Heart left ventricle (tissue), 16 donors: ENCODE results near the gene GBGT1. TPM values are rescaled to one million over a fixed set of nuclear protein-coding genes. Genes with fewer than 3 reads are reported as not detected.
A peak's percentile ranks its signal among the peaks of the same experiment; 100 is the strongest.

Experiments
- ATAC-seq, 4 donors: fragments of 200-7000 bp; cut with Tn5 transposase; one replicate each; pipeline ENCODE4 v1.9.1; 2020 to 2022; ENCODE audit warnings: moderate library complexity in 4 of 4, mild to moderate bottlenecking in 3 of 4, moderate number of reproducible peaks in 1 of 4
- DNase-seq, 5 donors: peaks; one replicate each; pipeline ENCODE4 v3.0.0-alpha.2; 2020
- H3K27ac ChIP-seq, 12 donors: fragments of 200-600 bp; sonication (generic) in 4 of 12; one replicate each; pipeline versions ENCODE4 v1.5.0 to v1.8.0; 2016 to 2022; ENCODE audit warnings: mild to moderate bottlenecking in 2 of 12
- H3K27me3 ChIP-seq, 9 donors: fragments of 200-600 bp; sonication (generic) in 2 of 9; one replicate each; pipeline versions ENCODE4 v1.5.1 to v1.8.0; 2016 to 2022; ENCODE audit warnings: mild to moderate bottlenecking in 3 of 9
- H3K36me3 ChIP-seq, 9 donors: fragments of 200-600 bp; sonication (generic) in 2 of 9; one replicate each; pipeline versions ENCODE4 v1.5.0 to v1.8.0; 2018 to 2022; ENCODE audit warnings: mild to moderate bottlenecking in 2 of 9
- H3K4me1 ChIP-seq, 12 donors: fragments of 200-600 bp; sonication (generic) in 4 of 12; one replicate each; pipeline versions ENCODE4 v1.5.0 to v1.8.0; 2016 to 2022; ENCODE audit warnings: mild to moderate bottlenecking in 3 of 12
- H3K4me3 ChIP-seq, 12 donors: fragments of 200-600 bp; sonication (generic) in 4 of 12; one replicate each; pipeline versions ENCODE4 v1.5.0 to v1.8.0; 2017 to 2022; ENCODE audit warnings: mild to moderate bottlenecking in 9 of 12, moderate library complexity in 4 of 12
- H3K9me3 ChIP-seq, 12 donors: fragments of 200-600 bp; sonication (generic) in 4 of 12; one replicate each; pipeline versions ENCODE4 v1.5.0 to v1.8.0; 2016 to 2022; ENCODE audit warnings: mild to moderate bottlenecking in 1 of 12
- CTCF ChIP-seq, 12 donors: fragments of 200-600 bp; sonication (generic) in 4 of 12; IDR thresholded peaks; one replicate each; pipeline versions ENCODE4 v1.5.0 to v1.8.0; 2018 to 2022; ENCODE audit warnings: antibody characterized with exemption in 12 of 12, mild to moderate bottlenecking in 5 of 12
- POLR2A ChIP-seq, 2 donors: fragments of 450-650 bp; IDR thresholded peaks; one replicate each; pipeline ENCODE4 v1.6.1; 2017; ENCODE audit warnings: antibody characterized with exemption in 2 of 2, mild to moderate bottlenecking in 2 of 2, moderate library complexity in 2 of 2
- WGBS, 4 donors: extraction: QIAGEN DNeasy Blood & Tissue Kit in 2 of 4; methylation state at CpG; one replicate each; pipeline versions ENCODE4 v1.1.5 to v1.1.7; 2013 to 2018; 5-methylcytosine and 5-hydroxymethylcytosine counted together
- intact Hi-C, 10 donors: fragments of 100-400 bp; cut with DNase I; formaldehyde crosslinking; loops; one replicate each; pipeline versions ENCODE4 v1.11.1 to v1.14.2; 2022
- polyA plus RNA-seq, 2 donors: library from polyadenylated mRNA; stranded (reverse); fragments of 200-250 nt; gene quantifications; one replicate each; pipeline ENCODE4 v1.2.3, GENCODE V29; 2013
- total RNA-seq, 9 donors: library from RNA; depleted of rRNA in 2 of 9; stranded (reverse); fragments of >200 nt in 2 of 9; fragmentation: NEBNext Ultra II Directional in 3 of 9; extraction: Animal tissue kit (Norgen Biotek cat#: 25700) in 3 of 9; gene quantifications; one replicate each; pipeline versions ENCODE4 v1.1.0 to v1.2.4, GENCODE V29; 2016 to 2023
- donor health status: ischemic (EF 13 %, LVEDD 7.1; RV severe dilation, severe dysfunction).
- donor health status: healthy with polysubstance abuse.
- donor health status: DM: no; HTN: yes; CAD: no.
- donor health status: DM: no; HTN: no; CAD: no.
- donor health status: ischemic (EF 25% LVEDD 6.9; RV normal size, moderate dysfunction).
- donor health status: ischemic (EF 25% LVEDD 5.7; RV mildly dilated, moderate dysfunction).
- donor health status: healthy.
- donor health status: DM: yes; HTN: yes; CAD: no.
- donor health status: ischemic (EF 35%, LVEDD 5.7; RV mildly dilated, moderate dysfunction).
- donor health status: nonischemic (EF 11% LVEDD 7.7; RV severe dilation, severe dysfunction).
- donor health status: DM: yes; HTN: yes; CAD: no.
- donor health status: PGD.
- donor health status: ischemic (EF 29% LVEDD 5.4; RV normal size, mild dysfunction).
- donor health status: nonischemic (EF 23%, LVEDD 6.1; RV moderate dilation, normal function).

GBGT1 gene
- total and polyA plus RNA-seq, 11 donors: 4.6 to 22.5 (median 7.0) TPM

- TF ChIP-seq CTCF (IDR thresholded peaks at IDR 0.05) (no peak), POLR2A (IDR thresholded peaks at IDR 0.05) (no peak)
- Histone ChIP-seq H3K4me1 (peaks cover 25 to 83% (median 53%) of the 10 kb centered on the region in 12 donors), H3K27ac (peak overlapping the region; percentile 83 to 97 (median 92)), H3K36me3 (no peaks in the 10 kb centered on the region), H3K9me3 (no peaks in the 10 kb centered on the region), H3K4me3 (no peak overlapping the region), H3K27me3 (no peaks in the 10 kb centered on the region)
- intact Hi-C loops: loop anchor here in 1 of 10 donors (2.0 kb wide), 1 partner anchor 18 kb away; no protein-coding TSS in a partner anchor
- DNase-seq: no peak
- WGBS, 4 donors: 58 to 68% (median 65%) methylated on average over 11 of the region's 11 CpGs
- ATAC-seq: no peak
These were observed 29.1 kb downstream of the GBGT1 start for GRCh38 chr9:133134388-133135145.

- H3K4me3 ChIP-seq: peak overlapping the region in 1 of 12 donors; percentile 7
- peak; percentile 85 to 94 (median 90) for ATAC-seq
- no peaks in the 10 kb centered on the region for H3K27me3 ChIP-seq
- intact Hi-C loops: loop anchor here in 2 of 10 donors (1.0 to 2.0 kb wide), 2 partner anchors 17 to 20 kb away; no protein-coding TSS in a partner anchor
- no peaks in the 10 kb centered on the region for H3K36me3 ChIP-seq
- peak; percentile 88 to 95 (median 91) for DNase-seq
- TF ChIP-seq CTCF (IDR thresholded peaks at IDR 0.05) (no peak), POLR2A (IDR thresholded peaks at IDR 0.05) (peak in 1 of 2 donors; percentile 52)
- H3K4me1 ChIP-seq: peaks cover 25 to 85% (median 57%) of the 10 kb centered on the region in 12 donors
- no peaks in the 10 kb centered on the region for H3K9me3 ChIP-seq
- WGBS, 4 donors: 15 to 21% (median 18%) methylated on average over 9 to 21 of the region's 21 CpGs
- peak overlapping the region; percentile 83 to 97 (median 92) for H3K27ac ChIP-seq
These were observed 29.9 kb downstream of the GBGT1 start for GRCh38 chr9:133133681-133134387.

DNA sequence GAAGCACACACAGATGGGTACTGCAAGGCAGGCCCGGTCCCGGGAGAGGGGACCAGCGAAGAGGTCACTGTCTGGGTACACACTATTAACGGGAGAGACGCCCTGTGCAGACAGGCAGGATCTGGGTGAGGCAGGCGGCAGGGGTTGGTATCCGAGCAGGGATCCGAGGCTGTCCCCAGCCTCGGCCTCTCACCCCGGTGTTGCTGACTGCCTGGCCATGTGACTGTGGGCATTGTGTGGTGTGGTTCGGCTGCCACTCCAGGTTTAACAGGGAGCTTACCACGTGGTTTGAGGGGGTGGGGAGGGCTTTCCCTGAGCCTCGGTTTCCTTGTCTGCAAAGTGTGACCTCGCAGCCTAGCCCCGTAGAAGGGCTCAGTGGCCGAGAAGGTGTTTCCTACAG is 31.5 kb downstream of the GBGT1 start:
- Histone ChIP-seq H3K27ac (peak overlapping the region in 10 of 12 donors; percentile 88 to 97 (median 94)), H3K27me3 (no peaks in the 10 kb centered on the region), H3K36me3 (no peaks in the 10 kb centered on the region), H3K4me1 (peaks cover 29 to 85% (median 59%) of the 10 kb centered on the region in 12 donors), H3K4me3 (no peak overlapping the region), H3K9me3 (no peaks in the 10 kb centered on the region)
- no peak for TF ChIP-seq CTCF (IDR thresholded peaks at IDR 0.05)
- no peak for TF ChIP-seq POLR2A (IDR thresholded peaks at IDR 0.05)
- intact Hi-C loops: no loop called here
- WGBS, 4 donors: 76 to 86% (median 83%) methylated on average over 14 to 16 of the region's 16 CpGs
- DNase-seq: no peak
- no peak for ATAC-seq

GRCh38 chr9:133131506-133131905 is 32.2 kb downstream of the GBGT1 start:
- intact Hi-C loops: no loop called here
- peaks cover 36 to 90% (median 66%) of the 10 kb centered on the region in 12 donors for H3K4me1 ChIP-seq

More at GRCh38 chr9:133131506-133131905, 32.2 kb downstream of the GBGT1 start:
- H3K27me3 ChIP-seq: no peaks in the 10 kb centered on the region
- H3K4me3 ChIP-seq: no peak overlapping the region
- H3K36me3 ChIP-seq: no peaks in the 10 kb centered on the region
- TF ChIP-seq CTCF (IDR thresholded peaks at IDR 0.05) (no peak), POLR2A (IDR thresholded peaks at IDR 0.05) (no peak)
- H3K27ac ChIP-seq: peak overlapping the region in 6 of 12 donors; percentile 88 to 97 (median 91)
- no peak for DNase-seq
- WGBS, 4 donors: 91 to 94% (median 92%) methylated on average over 5 of the region's 5 CpGs
- no peak for ATAC-seq
- H3K9me3 ChIP-seq: no peaks in the 10 kb centered on the region
